A673 (cell line): ENCODE measurements around the gene BNC1. TPM values are rescaled to one million over a fixed set of nuclear protein-coding genes. Genes with fewer than 3 reads are reported as not detected.

Experiments used
- BruUV-seq: library from RNA; stranded (reverse); fragments of 400-500 nt; replicated peaks from 2 replicates; lab custom pipeline; 2021; lab: Mats Ljungman, UMichigan
- CTCF ChIA-PET: fragments of 300-600 bp; sonication (Branson Sonifier 250); formaldehyde crosslinking; loops from one replicate; lab custom pipeline; 2022; ENCODE audit warnings: antibody characterized with exemption; lab: Charles Lee
- POLR2A ChIA-PET: fragments of 300-600 bp; sonication (Branson Sonifier 250); formaldehyde crosslinking; loops from one replicate; lab custom pipeline; 2022; ENCODE audit warnings: antibody characterized with exemption; ENCODE audit not compliant: low non-redundant PET; lab: Charles Lee
- DNase-seq: peaks from one replicate; pipeline ENCODE4 v3.0.0-alpha.2; 2015; ENCODE audit warnings: low spot score
- H3K27ac ChIP-seq: fragments of 200-600 bp; sonication (generic); 2 replicates; pipeline ENCODE4 v1.5.1; 2016; ENCODE audit warnings: mixed run types, low read depth, mild to moderate bottlenecking, mixed read lengths, antibody characterized with exemption, low read length; ENCODE audit not compliant: poor library complexity, severe bottlenecking
- H3K27me3 ChIP-seq: fragments of 200-600 bp; sonication (generic); replicated peaks from 2 replicates; pipeline ENCODE4 v1.6.1; 2017; ENCODE audit warnings: mixed run types, low read depth, mild to moderate bottlenecking, mixed read lengths, antibody characterized with exemption, low read length; ENCODE audit not compliant: insufficient read depth, poor library complexity
- H3K36me3 ChIP-seq: fragments of 200-600 bp; sonication (generic); 2 replicates; pipeline ENCODE4 v1.6.1; 2016; ENCODE audit warnings: mixed run types, mild to moderate bottlenecking, mixed read lengths, antibody characterized with exemption, low read length; ENCODE audit not compliant: insufficient read depth, poor library complexity, severe bottlenecking
- H3K4me1 ChIP-seq: fragments of 200-600 bp; sonication (generic); 2 replicates; pipeline ENCODE4 v1.6.1; 2017; ENCODE audit warnings: mixed run types, mild to moderate bottlenecking, mixed read lengths, antibody characterized with exemption, low read length; ENCODE audit not compliant: insufficient read depth, poor library complexity, severe bottlenecking
- H3K4me3 ChIP-seq: fragments of 200-600 bp; sonication (generic); 2 replicates; pipeline ENCODE4 v1.5.1; 2016; ENCODE audit warnings: low read depth, mixed run types, mild to moderate bottlenecking, mixed read lengths, low read length; ENCODE audit not compliant: poor library complexity, severe bottlenecking
- H3K9me3 ChIP-seq: fragments of 200-600 bp; sonication (generic); 2 replicates; pipeline ENCODE4 v1.6.1; 2016; ENCODE audit warnings: mixed run types, low read depth, mild to moderate bottlenecking, mixed read lengths, antibody characterized with exemption, low read length; ENCODE audit not compliant: poor library complexity, severe bottlenecking
- CTCF ChIP-seq: fragments of 300-800, 200-600 bp; sonication (generic); conservative IDR thresholded peaks from 2 replicates; pipeline ENCODE4 v1.5.1; 2017; ENCODE audit warnings: low read depth, mild to moderate bottlenecking, antibody characterized with exemption, low read length, moderate library complexity, mixed read lengths
- EZH2 ChIP-seq: fragments of 200-600 bp; sonication (generic); IDR thresholded peaks from 2 replicates; pipeline ENCODE4 v1.6.1; 2017; ENCODE audit warnings: borderline replicate concordance, low read depth, mild to moderate bottlenecking, mixed read lengths, antibody characterized with exemption, low read length; ENCODE audit not compliant: poor library complexity, severe bottlenecking
- intact Hi-C: fragments of 100-400 bp; cut with micrococcal nuclease; formaldehyde crosslinking; loops from one replicate; pipeline ENCODE4 v1.10.0; 2022; ENCODE audit not compliant: unreplicated experiment
- total RNA-seq: library from RNA; stranded (reverse); gene quantifications from 2 replicates; pipeline ENCODE4 v1.2.3, GENCODE V29; 2021

The BNC1 gene
- total RNA-seq, 1 experiment from 2014 or later, result 0.37 TPM

GRCh38 chr15:83320844-83321243 lies 36.4 kb upstream of the BNC1 start:
- TF ChIP-seq CTCF, result no peak
- TF ChIP-seq EZH2, result no peak
- intact Hi-C loops, result no loop called here
- Histone ChIP-seq H3K27me3 (no peaks in the 10 kb centered on the region), H3K36me3 (no peaks in the 10 kb centered on the region), H3K4me3 (no peak overlapping the region), H3K27ac (no peak overlapping the region), H3K9me3 (no peaks in the 10 kb centered on the region), H3K4me1 (no peaks in the 10 kb centered on the region)
- ChIA-PET POLR2A (no interaction called here), CTCF (no interaction called here)
- no peak for DNase-seq
- no TSS peak for BruUV-seq

DNA sequence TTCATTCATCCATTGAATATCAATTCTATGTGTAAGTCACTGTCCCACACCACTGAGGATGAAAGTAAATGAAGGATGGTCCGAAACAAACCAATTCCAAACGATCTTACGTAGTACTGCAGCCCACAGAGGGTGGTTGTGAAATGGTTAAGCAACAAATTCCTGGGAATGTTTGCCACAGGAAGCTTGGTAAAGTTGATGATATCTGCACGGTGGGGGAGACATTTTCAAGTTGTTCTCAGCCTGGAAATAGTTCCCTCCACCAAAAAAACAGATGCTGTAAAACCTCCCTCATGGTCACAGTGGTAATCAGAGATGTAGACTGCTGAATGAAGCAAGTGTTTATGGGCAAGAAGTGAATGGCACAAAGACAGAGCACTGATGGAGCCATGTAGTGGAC lies 35.9 kb upstream of the BNC1 start:
- ChIA-PET CTCF (no interaction called here), POLR2A (no interaction called here)
- H3K27ac ChIP-seq, result no peak overlapping the region
- DNase-seq, result no peak
- H3K9me3 ChIP-seq, result no peaks in the 10 kb centered on the region
- H3K4me1 ChIP-seq, result no peaks in the 10 kb centered on the region
- no TSS peak for BruUV-seq
- no peak overlapping the region for H3K4me3 ChIP-seq
- no peaks in the 10 kb centered on the region for H3K27me3 ChIP-seq
- TF ChIP-seq CTCF (no peak), EZH2 (no peak)
- H3K36me3 ChIP-seq, result no peaks in the 10 kb centered on the region
- intact Hi-C loops, result no loop called here

GRCh38 chr15:83319771-83320170 lies 35.3 kb upstream of the BNC1 start:
- no peaks in the 10 kb centered on the region for H3K4me1 ChIP-seq
- DNase-seq, result no peak
- H3K4me3 ChIP-seq, result no peak overlapping the region
- intact Hi-C loops, result no loop called here
- H3K27ac ChIP-seq, result no peak overlapping the region
- POLR2A ChIA-PET, result no interaction called here
- H3K27me3 ChIP-seq, result no peaks in the 10 kb centered on the region
- CTCF ChIA-PET, result no interaction called here
- no peaks in the 10 kb centered on the region for H3K9me3 ChIP-seq
- H3K36me3 ChIP-seq, result no peaks in the 10 kb centered on the region
- no TSS peak for BruUV-seq
- no peak for TF ChIP-seq EZH2
- no peak for TF ChIP-seq CTCF
